Colonic mucosa (tissue), 4 donors: ENCODE data around the gene PHF24. TPM values are rescaled to one million over a fixed set of nuclear protein-coding genes. Genes with fewer than 3 reads are reported as not detected.
"Not testable (repeated sequence)": the region's sequence is repeated elsewhere in the genome, so short reads cannot be mapped to it uniquely, and the experiment has no call there.

Experiments used
- DNase-seq: peaks from one replicate; pipeline ENCODE4 v3.0.0-alpha.2; 2020
- H3K27ac ChIP-seq: fragments of 200-600 bp; one replicate; pipeline ENCODE4 v1.8.0; 2021
- H3K27me3 ChIP-seq: fragments of 200-600 bp; one replicate; pipeline ENCODE4 v1.8.0; 2021
- H3K36me3 ChIP-seq: fragments of 200-600 bp; one replicate; pipeline ENCODE4 v1.8.0; 2021
- H3K4me1 ChIP-seq: fragments of 200-600 bp; one replicate; pipeline ENCODE4 v1.8.0; 2021; ENCODE audit warnings: mild to moderate bottlenecking
- H3K4me3 ChIP-seq: fragments of 200-600 bp; one replicate; pipeline ENCODE4 v1.8.0; 2021
- H3K9ac ChIP-seq, 2 donors: one replicate each; pipeline ENCODE4 v1.7.0; 2013; ENCODE audit warnings: control low read depth in 2 of 2, low read depth in 2 of 2, low read length in 2 of 2
- H3K9me3 ChIP-seq: fragments of 200-600 bp; one replicate; pipeline ENCODE4 v1.8.0; 2021
- intact Hi-C: fragments of 100-400 bp; cut with DNase I; formaldehyde crosslinking; loops from one replicate; pipeline ENCODE4 v1.14.1; 2022
- total RNA-seq, 2 donors: library from RNA; stranded (reverse); fragmentation: NEBNext Ultra II Directional in 1 of 2; extraction: Animal tissue kit (Norgen Biotek cat#: 25700) in 1 of 2; gene quantifications; one replicate each; pipeline ENCODE4 v1.2.1, GENCODE V29; 2021
- TF ChIP-seq, protein P1 (sequence below): fragments of 200-600 bp; IDR thresholded peaks from one replicate; pipeline ENCODE4 v1.8.0; 2022; ENCODE audit warnings: antibody characterized with exemption, mild to moderate bottlenecking
- donor health status: healthy.
- donor health status: DM: no; HTN: no; CAD: no.
- donor health status: DM: no; HTN: no; CAD: no.

The PHF24 gene
- total RNA-seq, 2 donors from 2014 or later: 0.64 TPM; not detected in 1

DNA sequence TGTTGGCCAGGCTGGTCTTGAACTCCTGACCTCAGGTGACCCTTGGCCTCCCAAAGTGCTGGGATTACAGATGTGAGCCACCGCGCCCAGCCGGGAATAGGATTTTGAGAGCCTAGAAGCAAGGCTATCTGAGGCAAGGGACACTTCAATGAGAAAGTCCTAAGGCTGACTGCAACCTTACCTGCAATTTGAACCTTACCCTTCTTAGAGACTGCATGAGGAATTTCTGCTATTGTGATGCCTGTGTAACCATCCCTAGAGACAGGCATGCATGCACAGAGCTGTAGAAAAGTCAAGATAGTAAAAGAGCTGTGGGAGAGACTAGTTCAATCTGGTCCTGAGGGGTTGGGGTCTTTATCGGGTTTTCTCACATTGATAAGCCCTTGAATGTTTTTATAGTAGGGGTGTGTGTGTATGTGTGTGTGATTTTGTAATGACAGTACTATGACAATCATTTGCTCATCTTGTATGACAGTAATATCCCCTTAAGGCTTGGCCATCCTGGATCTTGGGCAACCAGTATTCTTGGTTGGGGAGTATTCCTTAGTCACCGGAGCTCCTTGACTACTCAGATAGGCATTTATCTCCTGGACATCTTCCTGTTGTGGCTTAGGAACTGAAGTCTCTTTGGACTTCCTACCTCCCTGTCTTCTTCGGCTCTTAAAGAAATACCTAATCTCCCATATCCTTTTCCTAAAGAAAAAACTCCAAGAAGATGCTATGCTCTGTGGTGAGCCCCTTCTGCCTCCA, 42.6 kb downstream of the PHF24 start:
- intact Hi-C loops: no loop called here
- H3K4me3 ChIP-seq: no peak overlapping the region
- H3K27ac ChIP-seq: no peak overlapping the region
- no peaks in the 10 kb centered on the region for H3K9me3 ChIP-seq
- no peak for DNase-seq
- TF ChIP-seq, protein P1, sequence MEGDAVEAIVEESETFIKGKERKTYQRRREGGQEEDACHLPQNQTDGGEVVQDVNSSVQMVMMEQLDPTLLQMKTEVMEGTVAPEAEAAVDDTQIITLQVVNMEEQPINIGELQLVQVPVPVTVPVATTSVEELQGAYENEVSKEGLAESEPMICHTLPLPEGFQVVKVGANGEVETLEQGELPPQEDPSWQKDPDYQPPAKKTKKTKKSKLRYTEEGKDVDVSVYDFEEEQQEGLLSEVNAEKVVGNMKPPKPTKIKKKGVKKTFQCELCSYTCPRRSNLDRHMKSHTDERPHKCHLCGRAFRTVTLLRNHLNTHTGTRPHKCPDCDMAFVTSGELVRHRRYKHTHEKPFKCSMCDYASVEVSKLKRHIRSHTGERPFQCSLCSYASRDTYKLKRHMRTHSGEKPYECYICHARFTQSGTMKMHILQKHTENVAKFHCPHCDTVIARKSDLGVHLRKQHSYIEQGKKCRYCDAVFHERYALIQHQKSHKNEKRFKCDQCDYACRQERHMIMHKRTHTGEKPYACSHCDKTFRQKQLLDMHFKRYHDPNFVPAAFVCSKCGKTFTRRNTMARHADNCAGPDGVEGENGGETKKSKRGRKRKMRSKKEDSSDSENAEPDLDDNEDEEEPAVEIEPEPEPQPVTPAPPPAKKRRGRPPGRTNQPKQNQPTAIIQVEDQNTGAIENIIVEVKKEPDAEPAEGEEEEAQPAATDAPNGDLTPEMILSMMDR: no peak
- no peaks in the 10 kb centered on the region for H3K36me3 ChIP-seq
- no peaks in the 10 kb centered on the region for H3K27me3 ChIP-seq
- no peak overlapping the region for H3K9ac ChIP-seq
- no peaks in the 10 kb centered on the region for H3K4me1 ChIP-seq

DNA sequence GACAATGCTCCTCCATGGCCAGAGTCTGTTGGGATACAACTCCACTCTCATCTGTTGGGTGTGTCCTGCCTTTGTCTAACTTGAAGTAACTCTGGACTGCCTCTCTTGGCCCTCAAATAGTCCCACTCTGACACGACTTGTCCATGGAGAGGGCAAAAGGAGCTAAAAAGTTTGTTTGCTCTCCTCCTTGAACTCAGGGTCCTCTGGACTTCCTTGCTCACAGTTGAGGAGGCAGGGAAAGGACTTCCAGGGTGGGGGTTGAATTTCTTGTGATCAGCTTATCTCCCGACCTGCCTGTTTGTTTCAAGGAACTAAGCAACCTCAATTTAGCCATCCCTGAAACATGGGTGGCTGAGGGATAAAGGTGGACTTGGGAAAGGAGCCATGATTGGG, 43.2 kb downstream of the PHF24 start:
- no peak overlapping the region for H3K9ac ChIP-seq
- no peaks in the 10 kb centered on the region for H3K36me3 ChIP-seq
- no peak overlapping the region for H3K27ac ChIP-seq

GRCh38 chr9:35001803-35002502, 43.9 kb downstream of the PHF24 start:
- no peak overlapping the region for H3K9ac ChIP-seq
- H3K4me3 ChIP-seq: no peak overlapping the region
- H3K4me1 ChIP-seq: no peaks in the 10 kb centered on the region
- no peaks in the 10 kb centered on the region for H3K9me3 ChIP-seq
- DNase-seq: no peak
- H3K27ac ChIP-seq: no peak overlapping the region
- intact Hi-C loops: no loop called here
- H3K36me3 ChIP-seq: no peaks in the 10 kb centered on the region
- H3K27me3 ChIP-seq: no peaks in the 10 kb centered on the region
- TF ChIP-seq, protein P1: no peak

More for the DNA sequence above, 43.2 kb downstream of the PHF24 start:
- intact Hi-C loops: no loop called here
- Histone ChIP-seq H3K27me3 (no peaks in the 10 kb centered on the region), H3K4me3 (no peak overlapping the region), H3K4me1 (no peaks in the 10 kb centered on the region), H3K9me3 (no peaks in the 10 kb centered on the region)
- TF ChIP-seq, protein P1: no peak
- DNase-seq: no peak

DNA sequence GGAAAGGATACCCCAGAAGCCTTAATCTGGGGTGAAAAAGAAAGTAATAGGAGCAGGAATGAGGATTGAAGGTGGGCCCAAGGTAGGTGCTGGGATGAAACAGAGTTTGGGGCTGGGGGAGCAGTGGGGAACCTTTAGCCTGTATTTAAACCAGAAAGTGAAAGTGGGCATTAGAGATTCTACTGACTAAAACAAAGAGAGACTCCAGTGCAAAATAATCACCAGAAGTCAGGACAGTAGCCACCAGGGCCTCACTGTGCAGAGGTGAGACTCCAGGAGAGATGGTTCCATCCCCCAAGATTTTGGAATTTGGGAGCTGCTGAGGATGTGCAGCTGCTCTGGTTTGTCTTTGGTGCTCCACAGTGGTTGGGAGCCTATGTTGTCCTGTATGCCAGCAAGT, 44.5 kb downstream of the PHF24 start:
- DNase-seq: no peak
- TF ChIP-seq, protein P1: no peak
- H3K9ac ChIP-seq: no peak overlapping the region
- H3K27ac ChIP-seq: no peak overlapping the region
- H3K36me3 ChIP-seq: no peaks in the 10 kb centered on the region
- intact Hi-C loops: no loop called here
- no peaks in the 10 kb centered on the region for H3K9me3 ChIP-seq
- H3K4me3 ChIP-seq: no peak overlapping the region
- no peaks in the 10 kb centered on the region for H3K4me1 ChIP-seq
- no peaks in the 10 kb centered on the region for H3K27me3 ChIP-seq

GRCh38 chr9:35004299-35004698, 46.2 kb downstream of the PHF24 start:
- H3K36me3 ChIP-seq, H3K9me3 ChIP-seq, H3K9ac ChIP-seq, H3K27me3 ChIP-seq, H3K4me1 ChIP-seq, intact Hi-C loops, H3K27ac ChIP-seq, DNase-seq, H3K4me3 ChIP-seq: not testable (repeated sequence)
